GM11168 (cell line): Measurements from ENCODE around the gene LCN10.
"Not testable (repeated sequence)": the region's sequence is repeated elsewhere in the genome, so short reads cannot be mapped to it uniquely, and the experiment has no call there.

ENCODE experiments used
- in situ Hi-C: fragments of 300-500 bp; cut with MboI; formaldehyde crosslinking; loops from one replicate; pipeline ENCODE4 v1.12.0; 2022; ENCODE audit warnings: low sequenced_read_pairs; ENCODE audit not compliant: unreplicated experiment

The LCN10 gene

DNA sequence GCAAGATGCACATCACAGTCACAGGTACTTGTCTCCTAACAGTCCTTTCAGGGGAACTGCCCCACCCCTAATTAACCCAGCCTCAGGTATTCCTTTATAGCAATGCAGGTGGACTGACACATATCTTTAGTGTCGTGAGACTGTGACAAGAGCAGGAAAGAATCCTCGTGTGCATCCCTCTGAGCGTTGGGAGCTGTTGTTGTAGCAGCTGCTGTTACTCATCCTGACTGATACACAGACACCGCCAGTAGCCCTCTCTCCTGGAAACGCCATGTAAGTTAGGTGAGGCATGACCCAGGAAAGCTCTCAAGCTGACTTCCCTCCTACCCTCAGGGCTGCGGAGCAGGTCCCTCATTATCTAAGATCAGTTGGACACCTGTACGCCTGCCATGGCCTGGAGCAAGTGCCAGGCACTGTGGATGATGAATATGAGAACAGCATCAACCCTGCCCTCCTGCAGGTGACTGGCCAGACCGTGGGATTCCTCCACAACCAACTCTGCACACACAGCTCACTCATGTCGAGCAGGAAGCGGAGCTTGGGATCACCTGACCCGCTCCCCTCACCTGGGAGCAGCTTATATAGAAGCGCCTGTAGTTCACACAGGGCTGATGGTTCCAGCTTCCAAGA is 31.8 kb upstream of the LCN10 start:
- in situ Hi-C loops = no loop called here

DNA sequence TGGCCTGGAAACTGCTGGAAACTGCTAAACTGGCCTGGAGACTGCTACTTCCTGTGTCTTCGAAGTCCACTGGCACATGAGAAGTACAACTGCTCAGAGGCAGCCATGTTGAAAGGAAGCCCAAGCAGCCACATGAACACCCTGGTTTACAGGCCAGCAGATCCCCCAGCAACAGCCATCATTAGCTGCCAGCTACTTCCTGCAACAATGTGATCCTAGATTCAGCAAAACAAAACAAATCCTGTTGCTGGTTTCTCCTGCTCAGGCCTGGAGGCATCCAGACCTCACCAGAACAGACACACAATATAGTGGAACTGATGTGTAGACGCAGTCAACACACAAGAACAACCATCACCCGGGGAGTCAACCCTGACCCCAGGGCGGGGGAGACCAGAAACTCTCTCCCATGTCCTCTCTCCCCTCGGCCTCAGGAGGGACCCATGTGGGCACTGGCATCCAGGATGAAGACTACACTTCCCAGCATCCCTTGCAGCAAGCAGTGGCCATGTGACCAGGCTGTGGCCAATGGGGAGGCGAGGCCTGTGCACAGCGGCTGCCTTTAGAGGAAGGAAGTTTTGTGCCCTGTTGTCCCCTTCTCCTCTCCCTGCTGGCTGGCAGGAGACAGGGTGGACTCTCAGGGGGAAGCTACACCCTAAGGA is 30.8 kb upstream of the LCN10 start:
- in situ Hi-C loops = no loop called here

DNA sequence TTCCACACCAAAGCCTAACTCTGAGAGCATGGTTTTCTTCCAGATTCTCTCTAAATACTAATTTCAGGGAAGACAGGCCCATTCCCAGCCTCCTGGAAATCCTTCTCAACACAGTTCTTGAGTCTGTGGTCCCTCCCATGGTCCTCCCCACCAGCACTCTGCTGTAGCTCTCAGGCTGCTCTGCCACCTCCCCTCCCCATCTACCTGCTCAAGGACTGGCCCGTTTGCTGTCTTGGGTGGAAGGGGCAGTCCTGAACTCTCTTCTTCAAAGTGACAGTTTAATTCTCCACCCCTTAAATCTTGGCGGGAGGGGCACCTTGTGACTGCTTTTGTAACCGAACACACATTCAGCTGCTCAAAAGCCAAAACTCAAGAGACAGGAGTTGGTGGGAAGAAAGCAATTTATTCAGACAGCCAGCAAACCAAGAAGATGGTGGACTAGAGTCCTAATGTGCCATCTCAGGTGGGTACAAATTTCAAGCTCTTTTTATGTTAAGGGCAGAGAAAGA is 29.2 kb upstream of the LCN10 start:
- in situ Hi-C loops = no loop called here

DNA sequence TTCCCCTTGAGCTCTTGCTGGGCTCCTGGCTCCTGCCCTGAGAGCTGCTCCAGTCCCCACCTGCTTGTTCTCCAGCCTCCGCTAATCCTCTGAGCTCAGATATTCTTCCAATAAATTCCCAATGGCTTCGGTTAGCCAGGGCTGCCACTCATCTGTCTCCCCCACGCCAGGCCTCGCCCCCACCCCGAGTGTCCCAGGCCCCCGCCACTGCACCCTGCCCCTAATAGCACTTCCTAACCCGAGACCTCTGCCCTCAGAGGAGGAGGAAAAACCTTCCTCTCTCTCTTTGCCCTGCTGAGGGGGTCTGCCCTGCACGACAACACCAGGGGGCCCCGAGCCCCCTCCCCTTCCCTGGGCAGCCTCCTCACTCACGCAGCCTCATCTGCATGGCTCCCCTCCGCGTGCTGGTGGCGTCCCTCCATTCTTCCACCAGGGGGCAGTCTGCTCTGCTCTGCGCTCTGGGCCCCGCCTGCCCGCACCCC is 27.0 kb upstream of the LCN10 start:
- in situ Hi-C loops = no loop called here

DNA sequence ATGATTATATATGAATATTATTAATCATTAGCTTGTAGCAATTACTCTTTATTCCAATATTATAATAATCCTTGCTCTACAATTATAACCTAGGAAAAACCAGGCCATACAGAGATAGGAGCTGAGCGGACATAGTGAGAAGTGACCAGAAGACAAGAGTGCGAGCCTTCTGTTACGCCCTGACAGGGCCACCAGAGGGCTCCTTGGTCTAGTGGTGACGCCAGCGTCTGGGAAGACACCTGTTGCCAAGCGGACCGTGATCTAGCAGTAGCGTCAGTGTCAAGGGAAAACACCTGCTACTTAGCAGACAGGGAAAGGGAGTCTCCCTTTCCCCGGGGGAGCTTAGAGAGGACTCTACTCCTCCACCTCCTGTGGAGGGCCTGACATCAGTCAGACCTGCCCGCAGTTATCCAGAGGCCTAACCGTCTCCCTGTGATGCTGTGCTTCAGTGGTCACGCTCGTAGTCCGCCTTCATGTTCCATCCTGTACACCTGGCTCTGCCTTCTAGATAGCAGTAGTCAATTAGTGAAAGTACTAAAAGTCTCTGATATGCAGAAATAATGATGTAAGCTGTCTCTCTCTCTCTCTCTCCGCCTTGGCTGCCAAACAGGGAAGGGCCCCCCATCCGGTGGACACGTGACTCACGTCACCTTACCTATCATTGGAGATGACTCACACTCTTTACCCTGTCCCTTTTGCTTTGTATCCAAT is 23.8 kb upstream of the LCN10 start:
- in situ Hi-C loops = not testable (repeated sequence)

DNA sequence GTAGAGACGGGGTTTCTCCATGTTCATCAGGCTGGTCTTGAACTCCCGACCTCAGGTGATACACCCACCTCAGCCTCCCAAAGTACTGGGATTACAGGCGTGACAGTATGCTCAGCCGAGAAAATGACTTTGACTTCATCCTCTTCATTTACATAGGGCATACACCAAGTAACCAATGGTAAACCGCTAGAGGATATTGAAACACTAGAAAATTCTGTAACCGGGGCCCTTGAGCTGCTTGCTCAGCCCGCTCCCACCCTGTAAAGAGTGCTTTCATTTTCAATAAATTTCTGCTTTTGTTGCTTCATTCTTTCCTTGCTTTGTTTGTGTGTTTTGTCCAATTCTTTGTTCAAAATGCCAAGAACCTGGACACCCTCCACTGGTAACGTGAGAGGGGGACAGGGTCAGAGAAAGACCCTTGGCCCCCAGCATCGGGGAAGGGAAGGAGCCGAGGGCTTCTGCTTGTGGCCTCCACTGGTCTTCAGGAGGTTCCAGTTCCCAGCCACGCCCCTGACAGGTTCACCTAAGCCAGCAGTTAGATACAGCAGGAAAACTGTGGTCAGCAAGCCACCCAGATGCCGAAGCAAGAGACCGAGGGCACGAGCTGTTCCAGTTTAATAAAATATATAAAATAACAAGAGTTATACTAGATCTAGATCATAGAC is 23.1 kb upstream of the LCN10 start:
- in situ Hi-C loops = not testable (repeated sequence)

DNA sequence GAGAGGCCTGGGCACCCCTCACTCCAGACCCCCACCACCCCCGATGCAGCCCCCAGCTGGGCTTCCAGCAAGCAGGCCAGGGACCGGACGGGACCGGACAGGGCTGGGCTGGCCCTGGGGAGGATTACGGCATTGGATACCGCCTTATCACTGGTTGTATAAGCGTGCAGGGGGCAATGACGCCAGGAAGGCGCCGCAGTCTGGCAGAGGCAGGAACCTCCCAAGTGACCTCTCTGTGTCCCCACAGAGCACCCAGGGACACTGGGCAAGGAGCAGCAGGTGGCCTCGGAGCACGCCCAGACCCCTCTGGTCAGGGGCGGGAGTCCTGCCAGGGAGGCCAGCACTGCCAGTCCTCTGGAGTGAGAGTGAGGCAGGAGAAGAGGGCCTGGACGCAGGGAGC is 22.3 kb upstream of the LCN10 start:
- in situ Hi-C loops = no loop called here

DNA sequence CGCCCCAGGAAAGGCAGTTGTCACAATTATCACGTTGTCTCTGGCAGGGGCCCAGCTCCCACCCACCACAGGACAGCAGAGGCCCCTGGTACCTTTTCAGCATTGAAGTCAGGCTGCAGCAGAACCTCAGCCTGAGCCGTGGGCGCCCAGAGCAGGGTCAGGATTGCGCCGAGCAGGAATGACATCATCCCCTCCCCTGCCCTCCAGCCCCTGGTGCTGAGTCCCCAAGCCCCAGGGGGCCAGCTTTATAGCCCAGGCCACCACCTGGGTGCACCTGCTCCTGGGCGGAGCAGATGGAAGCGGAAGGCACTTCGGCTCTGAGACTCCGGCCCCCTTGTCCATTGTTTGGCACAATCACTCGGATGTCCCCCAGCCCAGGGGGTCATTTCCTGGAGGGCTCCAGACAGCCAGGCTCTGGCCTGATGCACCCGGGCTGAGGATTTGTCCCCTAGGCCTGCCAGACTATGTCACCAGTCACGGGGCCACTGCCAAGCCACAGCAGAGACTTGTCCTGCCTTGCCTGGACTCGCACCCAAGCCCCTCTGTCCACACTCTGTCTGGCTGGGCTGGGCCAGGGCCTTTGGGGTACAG is 21.7 kb upstream of the LCN10 start, which contains the start of gene LCN15:
LCN15 (minus strand) TSS at position 218 of the 591 bp plus-strand sequence; CDS start at position 188, 30 bp downstream.
- in situ Hi-C loops = no loop called here

DNA sequence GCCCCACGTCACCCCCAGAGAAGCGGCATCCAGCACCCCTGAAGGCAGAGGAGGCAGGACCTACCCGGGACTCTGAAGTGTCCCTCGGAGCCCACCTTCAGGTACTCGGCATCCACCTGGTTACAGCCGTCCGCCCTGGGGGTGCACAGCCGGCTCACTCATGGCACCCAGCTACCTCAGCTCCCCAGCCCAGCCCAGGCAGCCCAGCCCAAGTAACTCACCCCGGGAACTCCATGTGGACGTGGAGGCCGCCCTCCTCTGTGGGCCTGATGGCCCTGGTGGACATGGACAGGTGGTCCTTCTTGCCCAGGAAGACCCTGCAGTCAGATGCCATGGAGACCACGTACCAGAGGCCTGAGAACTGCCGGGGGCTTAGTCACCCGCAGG is 20.9 kb upstream of the LCN10 start:
- in situ Hi-C loops = no loop called here

DNA sequence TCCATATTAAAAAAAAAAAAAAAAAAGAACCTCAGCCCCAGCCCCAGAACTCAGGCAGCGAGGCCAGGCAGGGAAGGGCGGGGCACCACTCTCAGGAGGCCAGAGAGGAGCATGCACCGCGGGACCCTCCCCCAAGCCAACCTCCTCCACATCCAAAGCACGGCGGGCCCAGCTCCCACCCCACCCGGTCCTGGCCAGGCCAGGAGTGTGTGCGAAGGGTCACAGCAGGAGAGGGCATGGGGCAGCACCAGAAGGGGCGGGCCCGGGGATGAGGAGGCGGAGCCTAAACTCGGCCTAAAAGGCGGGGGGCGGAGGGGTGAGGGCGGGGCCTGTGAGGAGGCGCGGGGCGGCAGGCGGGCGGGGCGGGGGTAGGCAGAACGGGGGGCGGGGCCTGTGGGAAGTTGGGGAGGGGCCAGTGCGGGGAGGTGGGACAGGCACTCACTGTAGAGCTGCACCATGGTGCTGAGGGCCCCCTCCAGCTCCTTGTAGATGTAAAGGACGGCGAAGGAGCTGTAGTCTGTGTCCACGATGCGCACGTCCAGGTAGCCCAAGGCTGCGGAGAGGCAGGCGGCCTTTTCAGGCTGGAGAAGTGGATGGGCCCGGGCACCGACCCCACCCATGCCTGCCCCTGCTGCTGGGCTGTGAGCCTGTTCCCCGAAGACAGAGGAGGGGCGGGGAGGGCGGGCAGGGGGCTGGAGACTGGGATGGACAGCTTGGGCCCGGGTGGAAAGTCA is 20.3 kb upstream of the LCN10 start:
- in situ Hi-C loops = no loop called here

DNA sequence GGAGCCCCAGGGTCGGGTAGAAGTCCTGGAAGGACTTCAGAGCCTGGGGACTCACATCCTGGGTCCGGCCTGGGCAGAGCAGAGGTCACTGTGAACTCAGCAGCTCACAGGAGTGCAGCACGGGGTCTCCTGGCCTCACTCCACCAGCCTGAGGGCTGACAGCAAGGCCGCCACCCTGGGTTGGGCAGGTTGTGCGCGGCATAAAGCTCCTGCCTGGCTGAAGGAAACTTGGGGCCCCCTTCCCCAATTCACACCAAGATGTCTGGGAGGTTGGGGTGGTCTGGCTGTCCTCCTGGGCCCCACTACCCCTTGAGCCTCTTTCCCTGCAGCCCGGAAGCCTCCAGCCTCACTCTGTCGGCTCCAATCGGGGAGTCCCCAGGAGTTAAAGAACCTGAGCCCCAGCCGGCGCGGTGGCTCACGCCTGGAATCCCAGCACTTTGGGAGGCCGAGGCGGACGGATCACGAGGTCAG is 19.5 kb upstream of the LCN10 start:
- in situ Hi-C loops = no loop called here

DNA sequence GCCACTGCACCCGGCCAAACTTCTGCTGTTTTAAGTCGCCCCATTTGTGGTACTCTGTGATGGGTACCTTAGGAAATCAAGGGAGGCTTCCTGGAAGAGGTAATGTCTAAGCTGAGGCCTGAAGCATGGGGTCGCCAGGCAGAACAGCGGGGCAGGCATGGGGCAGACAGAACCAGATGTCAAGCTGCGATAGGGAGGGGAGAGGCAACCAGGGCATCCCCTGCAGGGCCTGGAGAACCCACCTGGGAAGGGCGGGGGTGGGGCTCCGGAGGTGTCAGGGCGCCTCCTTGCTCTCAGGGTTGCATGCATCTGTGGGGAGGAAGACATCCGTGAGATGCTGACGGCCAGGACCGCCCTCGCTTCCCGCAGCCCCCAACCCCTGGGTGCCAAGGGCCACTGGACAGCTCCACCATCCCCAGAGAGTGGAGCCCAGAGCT is 18.8 kb upstream of the LCN10 start:
- in situ Hi-C loops = no loop called here

DNA sequence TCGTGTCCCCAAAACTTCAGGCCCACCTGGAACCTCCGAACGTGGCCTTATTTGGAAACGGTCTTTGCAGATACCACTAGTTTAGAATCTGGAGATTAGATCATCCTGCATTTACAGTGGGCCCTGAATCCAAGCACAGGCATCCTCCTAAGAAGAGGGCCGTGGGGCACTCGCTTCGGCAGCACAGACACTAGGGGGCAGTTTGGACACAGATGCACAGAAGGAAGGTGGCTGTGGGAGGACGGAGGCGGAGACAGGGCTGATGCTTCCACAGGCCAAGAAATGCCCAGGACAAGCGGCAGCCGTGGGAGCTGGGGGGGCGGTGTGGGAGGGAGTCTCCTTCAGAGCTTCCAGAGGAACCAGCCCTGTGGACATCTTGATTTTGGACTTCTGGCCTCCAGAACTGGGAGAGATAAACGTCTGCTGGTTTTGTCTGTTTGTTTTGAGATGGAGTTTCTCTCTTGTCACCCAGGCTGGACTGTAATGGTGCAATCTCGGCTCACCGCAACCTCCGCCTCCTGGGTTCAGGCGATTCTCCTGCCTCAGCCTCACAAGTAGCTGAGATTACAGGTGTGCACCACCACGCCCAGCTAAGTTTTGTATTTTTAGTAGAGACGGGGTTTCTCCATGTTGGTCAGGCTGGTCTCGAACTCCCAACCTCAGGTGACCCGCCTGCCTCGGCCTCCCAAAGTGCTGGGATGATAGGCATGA is 18.2 kb upstream of the LCN10 start:
- in situ Hi-C loops = not testable (repeated sequence)

DNA sequence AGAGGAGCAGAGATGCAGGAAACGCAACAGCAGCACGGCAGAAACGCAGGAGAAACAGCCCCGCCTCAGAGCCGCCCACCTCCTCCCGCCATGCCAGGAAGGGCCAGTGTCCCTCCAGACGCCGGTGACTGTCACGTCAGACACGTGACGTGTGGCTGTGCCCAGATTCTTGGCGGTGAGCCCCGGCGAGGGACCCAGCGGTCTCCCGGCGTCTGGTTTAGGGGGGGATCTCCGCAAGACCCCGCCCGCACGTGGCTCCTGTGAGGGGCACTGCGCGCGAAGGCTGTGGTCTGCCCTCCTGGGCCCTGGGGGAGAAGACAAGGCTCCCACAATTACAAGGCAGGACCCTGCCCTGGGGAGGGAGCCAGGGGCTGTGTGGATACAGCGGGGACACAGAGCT is 17.7 kb upstream of the LCN10 start:
- in situ Hi-C loops = no loop called here

DNA sequence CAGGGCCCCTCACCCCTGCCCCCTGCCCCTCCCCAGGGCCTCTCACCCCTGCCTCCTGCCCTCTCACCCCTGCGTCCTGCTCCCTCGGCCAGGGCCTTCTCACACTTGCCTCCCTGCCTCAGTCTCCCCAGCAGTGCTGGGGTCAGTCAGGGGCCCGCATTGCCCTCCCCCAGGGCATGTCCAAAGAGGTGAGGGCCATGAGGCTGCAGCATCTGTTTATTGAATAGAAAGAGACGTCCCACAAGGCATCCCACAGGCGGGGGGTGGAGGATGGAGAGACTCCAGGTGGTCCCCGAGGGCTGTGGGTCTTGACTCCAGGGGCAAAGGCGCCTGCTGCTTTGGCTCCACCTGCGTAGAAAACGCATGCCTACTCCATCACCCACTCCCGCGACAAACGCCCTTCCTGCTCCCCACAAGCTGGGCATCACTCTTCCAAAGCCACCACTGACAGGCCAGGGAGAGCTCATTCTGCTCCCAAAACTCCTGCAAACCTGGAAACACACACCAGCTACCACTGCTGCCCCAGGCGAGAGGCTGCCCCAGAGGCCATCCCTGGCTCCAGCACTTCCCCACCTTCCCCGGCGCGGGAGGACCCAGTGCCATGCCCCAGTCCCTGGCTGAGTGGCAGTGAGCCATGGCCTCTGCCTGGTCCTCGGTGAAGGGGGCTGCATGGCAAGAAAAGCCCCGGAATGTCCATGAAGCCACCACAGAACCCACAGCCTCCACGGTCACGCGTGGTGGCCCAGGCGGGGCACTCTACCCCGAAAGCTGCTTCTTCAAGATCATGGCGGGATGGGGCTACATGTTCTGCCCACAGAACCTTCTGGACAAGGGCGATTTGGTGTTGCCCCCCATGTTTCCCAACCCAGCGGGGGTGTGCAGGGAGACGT is 16.9 kb upstream of the LCN10 start:
- in situ Hi-C loops = no loop called here

DNA sequence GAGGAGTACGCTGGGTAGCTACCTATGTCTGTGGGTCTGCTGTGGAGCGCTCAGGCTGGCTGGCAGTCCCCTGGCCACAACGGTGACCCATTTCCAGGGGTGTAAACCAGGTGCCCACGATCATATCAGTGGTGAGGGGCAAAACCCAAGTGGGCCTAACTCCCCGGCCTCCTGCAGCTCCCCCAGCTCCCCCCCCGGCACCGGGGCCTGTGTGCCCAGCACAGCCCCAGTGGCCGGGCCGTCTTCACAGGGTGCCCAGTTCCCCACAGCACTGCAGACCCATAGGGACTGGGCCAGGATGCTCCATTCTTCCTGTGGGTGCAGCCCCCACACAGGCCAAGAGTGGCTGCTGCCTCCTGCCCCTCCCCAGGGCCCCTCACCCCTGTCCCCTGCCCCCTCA is 16.3 kb upstream of the LCN10 start:
- in situ Hi-C loops = no loop called here

DNA sequence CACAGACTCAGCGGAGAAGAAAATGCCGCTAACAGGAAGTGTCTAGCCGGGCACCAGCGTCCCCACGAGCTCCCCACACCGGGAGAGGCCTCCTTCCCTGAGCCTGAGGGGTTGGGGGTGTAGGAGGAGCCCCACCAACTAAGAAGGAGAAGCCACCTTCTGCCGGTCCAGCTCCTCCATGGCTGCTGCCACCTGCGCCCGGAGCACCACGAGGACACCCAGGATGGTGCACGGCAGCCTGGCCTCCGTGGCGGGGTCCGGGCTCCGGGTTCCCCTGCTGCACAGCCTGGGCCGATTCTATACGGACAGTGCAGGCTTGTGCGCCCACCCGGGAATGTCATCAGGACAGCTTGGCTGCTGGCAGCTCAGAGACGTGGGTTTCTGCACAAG is 15.0 kb upstream of the LCN10 start:
- in situ Hi-C loops = no loop called here

DNA sequence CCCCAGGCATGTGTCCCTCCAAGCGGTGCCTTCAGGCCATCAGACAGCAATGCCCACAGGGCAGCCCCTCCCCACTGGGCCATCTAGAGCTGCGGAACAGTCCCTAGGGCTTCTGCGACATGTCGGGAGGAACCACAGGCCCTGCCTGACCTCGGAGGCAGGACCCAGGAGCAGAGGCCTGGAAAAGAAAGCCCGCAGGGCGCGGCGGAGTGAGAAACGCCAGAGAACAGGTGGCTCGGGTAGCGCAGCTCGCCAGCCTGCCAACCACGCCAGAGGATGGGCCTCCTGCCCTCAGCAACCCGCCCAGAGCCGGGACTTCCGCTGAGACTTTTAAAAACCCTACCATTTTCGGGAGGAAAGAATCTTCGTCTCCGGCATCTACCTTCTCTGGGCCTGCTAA is 14.6 kb upstream of the LCN10 start:
- in situ Hi-C loops = no loop called here
